Psoas muscle (tissue), 8 donors: Measurements from ENCODE around the gene FMR1. TPM values are rescaled to one million over a fixed set of nuclear protein-coding genes. Genes with fewer than 3 reads are reported as not detected.

Experiments
- ATAC-seq, 4 donors: fragments of 200-7000 bp; cut with Tn5 transposase; one replicate each; pipeline ENCODE4 v1.9.1; 2020; ENCODE audit warnings: moderate library complexity in 3 of 4, mild to moderate bottlenecking in 2 of 4
- DNase-seq, 2 donors: peaks; one replicate each; pipeline ENCODE4 v3.0.0-alpha.2; 2020
- H3K27ac ChIP-seq: fragments of 200-600 bp; one replicate; pipeline ENCODE4 v1.8.0; 2022
- H3K27me3 ChIP-seq, 3 donors: fragments of 200-600 bp in 1 of 3; one replicate each; pipeline versions ENCODE4 v1.6.1 to v1.8.0; 2013 to 2022; ENCODE audit warnings: low read length in 2 of 3, mild to moderate bottlenecking in 2 of 3, moderate library complexity in 1 of 3; ENCODE audit not compliant: insufficient read depth in 3 of 3
- H3K36me3 ChIP-seq, 2 donors: fragments of 200-600 bp in 1 of 2; one replicate each; pipeline versions ENCODE4 v1.6.1 to v1.8.0; 2013 to 2022; ENCODE audit warnings: low read depth in 1 of 2, mild to moderate bottlenecking in 1 of 2, moderate library complexity in 1 of 2; ENCODE audit not compliant: insufficient read depth in 1 of 2
- H3K4me1 ChIP-seq: fragments of 200-600 bp; one replicate; pipeline ENCODE4 v1.8.0; 2022
- H3K4me3 ChIP-seq: fragments of 200-600 bp; one replicate; pipeline ENCODE4 v1.8.0; 2022; ENCODE audit warnings: mild to moderate bottlenecking
- H3K9me3 ChIP-seq: fragments of 200-600 bp; one replicate; pipeline ENCODE4 v1.8.0; 2022
- CTCF ChIP-seq: fragments of 200-600 bp; IDR thresholded peaks from one replicate; pipeline ENCODE4 v1.8.0; 2022; ENCODE audit warnings: antibody characterized with exemption
- WGBS, 3 donors: extraction: QIAGEN DNeasy Blood & Tissue Kit; methylation state at CpG; one replicate each; pipeline versions ENCODE4 v1.1.6 to v1.1.7; 2013; 5-methylcytosine and 5-hydroxymethylcytosine counted together
- intact Hi-C, 2 donors: fragments of 100-400 bp; cut with DNase I; formaldehyde crosslinking; loops; one replicate each; pipeline versions ENCODE4 v1.11.0 to v1.14.2; 2022
- polyA plus RNA-seq, 3 donors: library from polyadenylated mRNA; stranded (reverse); fragments of 200-250 nt; gene quantifications; one replicate each; pipeline ENCODE4 v1.2.3, GENCODE V29; 2013
- total RNA-seq, 4 donors: library from RNA; stranded (reverse); fragmentation: NEBNext Ultra II Directional in 2 of 4; extraction: Animal tissue kit (Norgen Biotek cat#: 25700) in 2 of 4; gene quantifications; one replicate each; pipeline versions ENCODE4 v1.2.1 to v1.2.4, GENCODE V29; 2021 to 2023
- donor health status: healthy with polysubstance abuse.
- donor health status: DM: no; HTN: no; CAD: no; lungs with moderate emphysema.
- donor health status: Bipolar disorder and iron deficiency.
- donor health status: healthy.
- donor health status: DM: yes; HTN: yes; CAD: no.
- donor health status: DM: no; HTN: no; CAD: no.
- donor health status: DM: no; HTN: no; CAD: no.
- donor health status: DM: yes; HTN: yes; CAD: no.

Gene FMR1
- total and polyA plus RNA-seq, 7 donors: 6.0 to 11.8 (median 10.5) TPM

GRCh38 chrX:147978931-147979330, 67.2 kb downstream of the FMR1 start:
- no peak for TF ChIP-seq CTCF
- Histone ChIP-seq H3K9me3 (peaks cover 1% of the 10 kb centered on the region), H3K27ac (no peak overlapping the region), H3K4me3 (no peak overlapping the region), H3K36me3 (no peaks in the 10 kb centered on the region), H3K4me1 (no peaks in the 10 kb centered on the region), H3K27me3 (no peaks in the 10 kb centered on the region)
- ATAC-seq (no peak), DNase-seq (no peak)
- WGBS, 3 donors: 52 to 77% (median 75%) methylated on average over 6 of the region's 6 CpGs
- intact Hi-C loops: no loop called here

- H3K27ac ChIP-seq: no peak within 1 kb of the TSS
- no peak for TF ChIP-seq CTCF
- H3K4me3 ChIP-seq: no peak within 1 kb of the TSS
- intact Hi-C loops: no loop called here
- no peak for DNase-seq
- WGBS, 3 donors: 91 to 98% (median 97%) methylated on average over 31 to 35 of the region's 35 CpGs
- no peaks in the 10 kb centered on the region for H3K4me1 ChIP-seq
- no peaks in the 10 kb centered on the region for H3K9me3 ChIP-seq
- no peak for ATAC-seq
- H3K27me3 ChIP-seq: no peaks in the 10 kb centered on the region
- no peaks in the 10 kb centered on the region for H3K36me3 ChIP-seq
These were observed 69.5 kb downstream of the FMR1 start, which contains the start of gene FMR1NB for GRCh38 chrX:147981038-147981752. FMR1NB (plus strand) TSS chrX:147981337; CDS start chrX:147981403, 66 bp downstream.

Other genes starting within 250 kb of the FMR1 start
- gene FMR1NB, start 69.4 kb downstream of the FMR1 start, total RNA-seq: not detected
- gene FMR1NB, start 69.4 kb downstream of the FMR1 start, polyA plus RNA-seq: not detected